ENCODE results near the gene TMC4. TPM values are rescaled to one million over a fixed set of nuclear protein-coding genes. Genes with fewer than 3 reads are reported as not detected.
A peak's percentile ranks its signal among the peaks of the same experiment; 100 is the strongest.

Gene TMC4
- polyA plus RNA-seq, 3 donors: 1.5 to 2.5 (median 2.1) TPM

DNA sequence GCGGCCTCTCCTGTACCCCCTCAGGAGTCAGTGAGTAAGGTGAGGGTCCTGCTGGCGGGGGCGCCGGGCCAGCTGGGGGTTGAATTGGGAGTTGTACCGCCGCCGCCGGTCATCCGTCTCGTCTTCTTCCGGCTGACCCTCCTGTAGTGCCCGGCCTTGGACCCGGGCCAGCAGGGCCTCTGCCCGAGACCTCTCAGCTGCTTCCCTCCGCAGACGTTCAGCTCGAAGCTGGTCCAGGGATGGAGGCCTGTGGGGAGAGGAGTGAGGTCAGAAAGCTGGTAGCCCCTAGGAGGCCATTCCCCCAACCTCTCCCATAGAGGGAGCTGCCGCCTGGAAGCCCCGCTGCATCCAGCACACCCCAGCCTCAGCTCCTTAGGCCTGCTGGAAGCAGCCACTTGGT lies 17.3 kb downstream of the TMC4 start:
- TF ChIP-seq, protein P1, sequence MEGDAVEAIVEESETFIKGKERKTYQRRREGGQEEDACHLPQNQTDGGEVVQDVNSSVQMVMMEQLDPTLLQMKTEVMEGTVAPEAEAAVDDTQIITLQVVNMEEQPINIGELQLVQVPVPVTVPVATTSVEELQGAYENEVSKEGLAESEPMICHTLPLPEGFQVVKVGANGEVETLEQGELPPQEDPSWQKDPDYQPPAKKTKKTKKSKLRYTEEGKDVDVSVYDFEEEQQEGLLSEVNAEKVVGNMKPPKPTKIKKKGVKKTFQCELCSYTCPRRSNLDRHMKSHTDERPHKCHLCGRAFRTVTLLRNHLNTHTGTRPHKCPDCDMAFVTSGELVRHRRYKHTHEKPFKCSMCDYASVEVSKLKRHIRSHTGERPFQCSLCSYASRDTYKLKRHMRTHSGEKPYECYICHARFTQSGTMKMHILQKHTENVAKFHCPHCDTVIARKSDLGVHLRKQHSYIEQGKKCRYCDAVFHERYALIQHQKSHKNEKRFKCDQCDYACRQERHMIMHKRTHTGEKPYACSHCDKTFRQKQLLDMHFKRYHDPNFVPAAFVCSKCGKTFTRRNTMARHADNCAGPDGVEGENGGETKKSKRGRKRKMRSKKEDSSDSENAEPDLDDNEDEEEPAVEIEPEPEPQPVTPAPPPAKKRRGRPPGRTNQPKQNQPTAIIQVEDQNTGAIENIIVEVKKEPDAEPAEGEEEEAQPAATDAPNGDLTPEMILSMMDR (IDR thresholded peaks at IDR 0.05): no peak
- H3K27me3 Mint-ChIP-seq (ENCODE audit: low read depth in 3 of 3): peaks cover 0 to 2% (median 2%) of the 10 kb centered on the region in 3 donors
- Histone ChIP-seq H3K27me3 (ENCODE audit: control insufficient read depth in 2 of 2, insufficient read depth in 2 of 2, low read length in 2 of 2) (no peaks in the 10 kb centered on the region), H4K20me1 (ENCODE audit: insufficient read depth, low read length) (peaks cover 82% of the 10 kb centered on the region), H2AFZ (ENCODE audit: insufficient read depth, low read depth, low read length, poor library complexity, severe bottlenecking) (no peak overlapping the region), H3K27ac (ENCODE audit: low read depth in 1 of 2, low read length in 2 of 2) (no peak overlapping the region), H3K4me1 (ENCODE audit: control insufficient read depth in 1 of 2, insufficient read depth in 2 of 2, low read length in 2 of 2) (peaks cover 20 to 25% of the 10 kb centered on the region in 2 donors), H3K79me2 (ENCODE audit: insufficient read depth, low read length) (peaks cover 40% of the 10 kb centered on the region), H3K36me3 (replicated peaks in 1 of 2; ENCODE audit: control insufficient read depth in 1 of 2, insufficient read depth in 2 of 2, low read length in 2 of 2) (peaks cover 70 to 75% of the 10 kb centered on the region in 2 donors), H3K9ac (ENCODE audit: insufficient read depth, low read length, poor library complexity, severe bottlenecking) (no peak overlapping the region), H3K4me2 (replicated peaks; ENCODE audit: extremely low read depth, low read length, poor library complexity, severe bottlenecking) (no peak overlapping the region), H3K9me3 (replicated peaks in 1 of 2; ENCODE audit: control insufficient read depth in 1 of 2, insufficient read depth in 1 of 2, low read length in 2 of 2) (no peaks in the 10 kb centered on the region), H3K4me3 (replicated peaks in 1 of 3; ENCODE audit: low read depth in 2 of 3, low read length in 3 of 3) (no peak overlapping the region)
- peaks cover 26% of the 10 kb centered on the region for H3K4me1 Mint-ChIP-seq
- DNase-seq: no peak
- peak overlapping the region in 2 of 7 donors; percentile 18 to 46 for H3K27ac Mint-ChIP-seq
- intact Hi-C loops (cut with micrococcal nuclease): no loop called here
- no peak overlapping the region for H3K4me3 Mint-ChIP-seq
- peaks cover 61 to 71% of the 10 kb centered on the region in 2 donors for H3K36me3 Mint-ChIP-seq
- WGBS (ENCODE audit: insufficient coverage): 93% methylated on average over 12 of the region's 19 CpGs
- no peaks in the 10 kb centered on the region for H3K9me3 Mint-ChIP-seq

DNA sequence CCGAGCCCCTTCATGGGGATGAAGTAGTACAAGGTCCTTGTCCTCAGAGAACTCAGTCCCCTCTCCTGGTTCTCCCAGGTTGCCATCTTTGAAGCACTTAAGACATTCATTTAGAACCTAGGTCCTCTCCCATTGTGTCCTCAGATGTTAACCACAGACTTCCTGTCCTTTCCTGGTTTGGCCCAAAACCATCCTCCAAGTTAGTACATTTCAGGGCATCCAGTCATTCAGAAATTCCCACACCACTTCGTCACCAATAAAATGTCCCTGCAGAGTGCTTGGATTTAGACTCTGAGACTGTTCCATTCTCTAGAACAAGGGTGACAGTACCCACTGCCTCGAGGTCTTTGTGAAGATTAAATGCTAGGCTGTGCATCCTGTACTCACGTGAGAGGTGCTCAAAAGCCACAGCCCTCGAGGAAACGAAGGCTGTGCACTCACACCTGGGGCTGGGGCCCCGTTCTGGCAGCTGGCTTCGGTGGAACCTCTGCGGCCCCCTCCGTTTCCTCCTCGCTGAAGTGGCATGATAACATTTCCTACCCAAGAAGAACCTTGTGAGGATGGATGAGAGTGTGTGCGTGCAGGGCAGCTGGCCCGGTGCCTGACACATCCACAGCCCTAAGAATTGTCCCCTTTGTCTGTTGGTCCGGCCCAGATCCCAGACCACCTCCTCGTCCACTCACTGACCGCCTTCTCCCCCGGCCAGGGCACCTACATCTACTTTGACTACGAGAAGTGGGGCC lies 18.2 kb downstream of the TMC4 start:
- H3K27ac Mint-ChIP-seq: peak overlapping the region in 3 of 7 donors; percentile 41 to 56 (median 50)
- no peak overlapping the region for H3K4me2 ChIP-seq (replicated peaks; ENCODE audit: extremely low read depth, low read length, poor library complexity, severe bottlenecking)
- peaks cover 88% of the 10 kb centered on the region for H4K20me1 ChIP-seq (ENCODE audit: insufficient read depth, low read length)
- intact Hi-C loops (cut with micrococcal nuclease): no loop called here
- peaks cover 34% of the 10 kb centered on the region for H3K79me2 ChIP-seq (ENCODE audit: insufficient read depth, low read length)
- H3K9me3 ChIP-seq (replicated peaks in 1 of 2; ENCODE audit: control insufficient read depth in 1 of 2, insufficient read depth in 1 of 2, low read length in 2 of 2): no peaks in the 10 kb centered on the region
- peaks cover 17% of the 10 kb centered on the region for H3K4me1 Mint-ChIP-seq
- H3K4me1 ChIP-seq (ENCODE audit: control insufficient read depth in 1 of 2, insufficient read depth in 2 of 2, low read length in 2 of 2): peaks cover 13 to 16% of the 10 kb centered on the region in 2 donors
- 61% methylated on average over 12 of the region's 18 CpGs for WGBS (ENCODE audit: insufficient coverage)
- H3K27ac ChIP-seq (ENCODE audit: low read depth in 1 of 2, low read length in 2 of 2): peak overlapping the region in 1 of 2 donors; percentile 20
- no peaks in the 10 kb centered on the region for H3K27me3 ChIP-seq (ENCODE audit: control insufficient read depth in 2 of 2, insufficient read depth in 2 of 2, low read length in 2 of 2)
- no peak overlapping the region for H2AFZ ChIP-seq (ENCODE audit: insufficient read depth, low read depth, low read length, poor library complexity, severe bottlenecking)
- H3K9ac ChIP-seq (ENCODE audit: insufficient read depth, low read length, poor library complexity, severe bottlenecking): no peak overlapping the region
- no peak overlapping the region for H3K4me3 ChIP-seq (replicated peaks in 1 of 3; ENCODE audit: low read depth in 2 of 3, low read length in 3 of 3)
- H3K36me3 ChIP-seq (replicated peaks in 1 of 2; ENCODE audit: control insufficient read depth in 1 of 2, insufficient read depth in 2 of 2, low read length in 2 of 2): peaks cover 77 to 83% of the 10 kb centered on the region in 2 donors
- H3K4me3 Mint-ChIP-seq: no peak overlapping the region
- TF ChIP-seq, protein P1 (IDR thresholded peaks at IDR 0.05): no peak
- no peak for DNase-seq
- H3K36me3 Mint-ChIP-seq: peaks cover 69 to 80% of the 10 kb centered on the region in 2 donors
- H3K9me3 Mint-ChIP-seq: no peaks in the 10 kb centered on the region
- H3K27me3 Mint-ChIP-seq (ENCODE audit: low read depth in 3 of 3): peaks cover 0 to 2% (median 2%) of the 10 kb centered on the region in 3 donors

Measured in CD14-positive monocyte (primary cell).